Skeletal muscle satellite cell (primary cell): Measurements from ENCODE around the gene HOXB6.
A peak's percentile ranks its signal among the peaks of the same experiment; 100 is the strongest.

Source experiments
- H3K27me3 ChIP-seq: 2 replicates; pipeline ENCODE4 v1.7.0; 2013; ENCODE audit warnings: low read length; ENCODE audit not compliant: control insufficient read depth, insufficient read depth
- H3K36me3 ChIP-seq: 2 replicates; pipeline ENCODE4 v1.7.0; 2013; ENCODE audit warnings: mild to moderate bottlenecking, control low read depth, low read length; ENCODE audit not compliant: insufficient read depth
- H3K4me1 ChIP-seq: 2 replicates; pipeline ENCODE4 v1.7.0; 2013; ENCODE audit warnings: low read length; ENCODE audit not compliant: control insufficient read depth, insufficient read depth
- H3K4me2 ChIP-seq: 2 replicates; pipeline ENCODE4 v1.7.0; 2013; ENCODE audit warnings: mild to moderate bottlenecking, low read length
- H3K4me3 ChIP-seq: 2 replicates; pipeline ENCODE4 v1.7.0; 2013; ENCODE audit warnings: low read length
- H3K9ac ChIP-seq: 2 replicates; pipeline ENCODE4 v1.7.0; 2013; ENCODE audit warnings: mild to moderate bottlenecking, low read depth, low read length, moderate library complexity
- H3K9me3 ChIP-seq: replicated peaks from 2 replicates; pipeline ENCODE4 v1.7.0; 2013; ENCODE audit warnings: mild to moderate bottlenecking, control low read depth, low read length

Gene HOXB6

DNA sequence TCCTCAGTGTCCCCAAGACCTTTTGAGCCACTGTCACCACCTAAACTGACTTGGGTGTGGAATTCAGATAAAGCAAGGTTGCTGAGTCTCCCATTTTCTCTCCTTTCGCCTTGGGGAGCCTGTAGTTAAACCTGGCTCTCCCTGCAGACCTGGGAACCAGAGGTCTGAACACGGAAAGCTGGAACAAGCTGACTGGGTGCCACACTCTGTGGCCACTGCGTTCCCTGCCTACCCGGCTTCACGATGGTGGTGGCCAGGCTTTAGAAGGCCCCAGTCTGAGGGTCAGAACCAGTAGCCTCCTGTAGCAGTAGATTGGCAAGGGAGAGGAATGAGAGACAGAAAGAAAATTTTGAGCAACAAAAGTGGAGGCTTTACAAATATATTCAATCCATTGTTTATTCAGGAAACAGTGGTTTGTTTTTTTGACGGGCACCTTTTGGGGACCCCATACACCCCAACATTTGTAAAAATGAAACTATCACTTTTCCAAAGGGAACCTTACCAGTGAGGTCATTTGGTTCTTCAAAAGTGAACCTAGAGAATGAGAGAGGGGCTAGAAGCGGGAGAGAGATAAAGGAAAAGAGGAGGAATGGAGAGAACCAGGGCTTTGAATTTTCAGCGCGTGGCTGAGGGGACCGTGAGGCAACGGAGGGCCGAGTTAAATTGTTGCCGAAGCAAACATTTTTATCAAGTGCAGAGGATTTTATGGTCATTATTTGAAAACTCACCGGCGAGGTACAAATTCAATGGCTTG is 12.1 kb upstream of the HOXB6 start:
- peaks cover 21% of the 10 kb centered on the region for H3K4me1 ChIP-seq

DNA sequence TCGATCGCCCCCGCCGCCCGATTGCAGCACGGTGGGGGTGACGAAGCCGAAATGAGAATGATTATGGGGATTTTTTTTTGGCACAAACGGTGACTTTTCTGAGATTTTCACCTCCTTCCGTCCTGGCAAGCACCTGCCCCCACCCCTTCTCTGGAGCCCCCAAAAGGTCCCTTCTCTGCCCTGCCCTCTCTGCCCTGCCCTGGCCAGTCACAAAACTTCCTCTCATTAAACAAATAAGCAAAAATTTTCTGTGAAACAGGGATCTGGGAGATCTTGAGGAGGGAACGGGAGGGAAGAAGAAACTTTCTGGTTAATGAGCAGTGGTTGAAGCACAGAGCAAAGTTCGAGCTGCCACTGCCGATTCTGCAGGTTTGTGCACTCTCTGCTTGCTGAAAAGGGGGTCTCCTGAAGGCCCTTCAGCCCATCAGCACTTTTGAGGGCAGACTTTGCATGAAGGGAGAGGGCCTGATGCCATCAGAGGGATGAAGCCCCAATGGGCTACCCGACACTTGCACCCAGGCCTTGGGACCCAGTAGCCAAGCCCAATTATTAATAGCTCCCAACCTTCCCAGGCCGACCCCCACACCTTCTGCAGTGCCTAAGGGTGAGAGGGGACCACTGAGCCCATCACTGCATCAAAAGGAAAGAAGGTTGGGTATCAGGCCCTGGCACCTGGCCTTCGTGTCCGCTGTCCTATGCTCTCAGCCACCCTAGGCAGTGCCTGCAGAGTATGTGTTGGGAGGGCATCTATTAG is 11.4 kb upstream of the HOXB6 start:
- H3K27me3 ChIP-seq: peaks cover 72% of the 10 kb centered on the region
- no peaks in the 10 kb centered on the region for H3K9me3 ChIP-seq
- H3K4me2 ChIP-seq: no peak overlapping the region
- H3K4me3 ChIP-seq: no peak overlapping the region
- H3K4me1 ChIP-seq: peaks cover 28% of the 10 kb centered on the region
- H3K9ac ChIP-seq: no peak overlapping the region
- H3K36me3 ChIP-seq: no peaks in the 10 kb centered on the region

More for the DNA sequence above, 12.1 kb upstream of the HOXB6 start:
- no peak overlapping the region for H3K9ac ChIP-seq
- H3K4me3 ChIP-seq: no peak overlapping the region
- H3K36me3 ChIP-seq: no peaks in the 10 kb centered on the region
- H3K27me3 ChIP-seq: peaks cover 80% of the 10 kb centered on the region
- H3K9me3 ChIP-seq: no peaks in the 10 kb centered on the region
- peak overlapping the region; percentile 34 for H3K4me2 ChIP-seq

DNA sequence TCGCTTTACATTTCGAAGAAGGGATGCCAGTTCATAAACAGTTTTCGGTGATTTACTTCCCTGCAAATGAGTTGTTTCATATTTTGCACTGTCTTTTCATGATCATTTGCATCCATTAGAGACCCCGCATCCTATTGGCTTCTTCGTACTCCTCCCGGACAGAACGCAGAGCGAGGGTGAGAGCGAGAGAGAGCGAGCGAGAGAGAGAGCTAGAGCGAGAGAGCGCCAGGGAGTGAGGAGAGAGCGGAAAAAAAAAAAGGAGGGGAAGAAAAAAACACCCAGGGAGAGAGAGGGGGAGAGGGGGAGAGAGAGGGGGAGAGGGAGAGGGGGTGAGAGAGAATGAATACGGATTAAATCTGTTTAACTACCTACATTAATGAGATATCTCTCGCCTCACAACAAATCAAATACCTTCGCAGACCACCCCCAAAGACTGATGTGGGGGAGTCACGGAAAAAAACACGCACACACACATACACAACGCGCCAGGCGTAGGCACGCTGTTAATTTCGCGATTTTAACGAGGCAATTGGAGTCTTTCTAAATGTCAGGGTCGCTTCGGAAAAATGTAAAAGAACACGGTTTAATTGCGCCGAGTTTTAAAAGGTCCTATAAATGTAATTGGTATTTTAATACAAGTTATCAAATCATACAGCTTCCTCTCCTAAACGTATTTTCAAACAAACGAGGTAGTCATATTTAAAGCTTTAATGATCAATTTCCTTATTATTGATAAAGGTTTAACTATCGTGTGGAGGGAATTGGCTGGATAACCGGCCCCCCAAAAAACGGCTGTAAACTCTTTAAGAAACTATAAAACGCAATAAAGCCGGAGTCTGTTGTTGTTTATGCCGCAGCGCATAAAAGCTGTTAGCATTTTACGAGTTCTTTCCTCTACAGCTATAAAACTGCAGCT is 10.5 kb upstream of the HOXB6 start, which contains the start of gene HOXB8:
TSS of gene HOXB8 (minus strand) at position 246 of the 916 bp plus-strand sequence. CDS start 588 bp downstream, outside the sequence.
- Histone ChIP-seq H3K4me3 (peak within 1 kb of the TSS; percentile 34), H3K4me1 (peaks cover 28% of the 10 kb centered on the region), H3K9ac (no peak within 1 kb of the TSS), H3K9me3 (no peaks in the 10 kb centered on the region), H3K36me3 (no peaks in the 10 kb centered on the region), H3K27me3 (peaks cover 65% of the 10 kb centered on the region), H3K4me2 (peak within 1 kb of the TSS; percentile 56)

DNA sequence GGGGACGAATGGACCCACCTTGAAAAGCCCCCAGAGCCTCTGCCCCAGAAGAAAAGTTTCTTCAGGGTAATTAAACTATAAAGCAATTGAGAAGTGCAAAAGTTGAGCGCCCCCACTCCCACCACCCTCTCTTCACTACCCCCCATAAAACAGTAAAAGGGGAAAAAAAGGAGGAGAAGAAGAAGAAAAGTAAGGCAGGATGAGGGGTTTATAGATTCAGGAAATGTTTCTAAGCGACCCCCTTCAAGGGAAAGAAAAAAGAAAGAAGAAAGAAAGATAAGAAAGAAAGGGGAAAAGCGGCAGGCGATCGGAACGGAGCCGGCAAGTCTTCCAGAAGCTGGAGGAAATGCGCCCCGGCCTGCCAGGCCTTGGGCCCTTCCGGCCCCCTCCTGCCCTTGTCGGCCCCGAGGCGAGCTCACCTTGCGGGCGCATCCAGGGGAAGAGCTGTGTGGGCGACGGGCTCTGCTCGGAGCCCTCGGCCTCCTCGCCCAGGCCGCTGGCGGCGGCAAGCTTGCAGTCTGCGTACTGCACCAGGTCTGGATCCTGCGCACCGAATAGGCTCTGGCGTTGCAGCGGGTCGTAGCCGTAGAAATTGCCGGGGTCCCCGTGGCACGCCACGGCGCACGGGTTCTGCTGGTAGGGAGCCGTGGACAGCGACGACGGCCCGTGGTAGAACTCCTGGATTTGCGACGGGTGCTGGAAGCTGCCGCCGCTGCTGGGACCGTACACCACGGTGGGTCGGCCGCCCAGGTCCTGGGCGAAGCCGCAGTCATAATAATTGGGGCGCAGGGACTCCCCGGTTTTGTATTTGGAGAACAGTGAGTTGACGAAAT is 9.3 kb upstream of the HOXB6 start:
- Histone ChIP-seq H3K4me1 (peaks cover 31% of the 10 kb centered on the region), H3K36me3 (no peaks in the 10 kb centered on the region), H3K9me3 (no peaks in the 10 kb centered on the region), H3K4me3 (peak overlapping the region; percentile 34), H3K4me2 (peak overlapping the region; percentile 56), H3K9ac (no peak overlapping the region), H3K27me3 (peaks cover 52% of the 10 kb centered on the region)

DNA sequence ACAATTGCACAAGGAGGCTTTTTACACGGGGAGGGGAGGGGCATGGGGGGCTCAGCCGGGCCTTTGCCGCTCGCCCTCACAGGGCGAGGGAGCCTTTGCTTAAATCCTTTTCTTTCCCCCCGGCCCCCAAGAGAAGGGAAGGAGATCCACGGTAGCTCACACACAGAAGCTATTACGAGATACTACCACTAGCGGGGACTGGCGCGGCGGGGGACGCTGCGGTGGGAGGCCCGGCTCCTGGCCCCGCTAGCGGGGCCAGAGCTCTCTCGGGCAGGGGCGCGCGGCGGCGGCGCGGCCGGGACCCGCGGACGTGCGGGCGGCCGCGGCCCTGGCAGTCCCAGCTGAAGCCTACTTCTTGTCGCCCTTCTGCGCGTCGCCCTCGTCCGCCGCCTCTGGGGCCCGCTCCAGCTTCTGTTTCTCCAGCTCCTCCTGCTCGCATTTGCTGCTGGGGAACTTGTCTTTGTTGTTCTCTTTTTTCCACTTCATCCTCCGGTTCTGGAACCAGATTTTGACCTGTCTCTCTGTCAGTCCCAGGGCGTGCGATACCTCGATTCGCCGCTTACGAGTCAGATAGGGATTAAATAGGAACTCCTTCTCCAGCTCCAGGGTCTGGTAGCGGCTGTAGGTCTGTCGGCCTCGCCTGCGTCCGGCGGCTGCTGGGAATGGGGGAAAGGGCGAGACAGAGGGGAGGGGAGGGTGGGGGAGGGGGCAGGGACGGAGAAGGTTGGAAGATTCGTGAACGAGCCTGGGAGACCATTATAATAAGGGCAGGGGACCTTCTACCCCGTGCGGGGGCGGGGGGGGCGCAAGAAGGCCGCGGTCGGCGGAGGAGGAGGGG is 8.3 kb upstream of the HOXB6 start:
- peaks cover 27% of the 10 kb centered on the region for H3K4me1 ChIP-seq
- H3K9me3 ChIP-seq: no peaks in the 10 kb centered on the region
- H3K36me3 ChIP-seq: no peaks in the 10 kb centered on the region
- H3K4me2 ChIP-seq: peak overlapping the region; percentile 99
- H3K4me3 ChIP-seq: peak overlapping the region; percentile 71
- H3K27me3 ChIP-seq: peaks cover 44% of the 10 kb centered on the region
- H3K9ac ChIP-seq: peak overlapping the region; percentile 68

DNA sequence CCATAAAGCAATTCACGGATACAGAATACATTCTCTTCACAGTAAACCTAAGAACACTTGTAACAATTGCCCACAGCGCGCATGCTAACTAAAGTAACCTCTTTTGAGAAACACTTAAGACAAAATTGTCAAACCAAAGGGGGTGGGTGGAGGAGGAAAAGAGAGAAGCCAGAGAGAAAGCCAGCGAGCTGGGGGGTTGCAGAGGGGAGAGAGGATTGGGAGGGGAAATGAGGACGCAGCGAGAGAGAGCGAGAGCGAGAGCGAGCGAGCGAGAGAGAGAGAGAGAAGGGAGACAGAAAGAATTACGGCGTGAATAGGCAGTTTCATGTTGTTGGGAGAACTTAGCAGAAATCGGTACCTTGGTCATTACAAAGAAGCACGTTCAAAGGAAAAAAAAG is 7.7 kb upstream of the HOXB6 start:
- peaks cover 26% of the 10 kb centered on the region for H3K4me1 ChIP-seq
- H3K27me3 ChIP-seq: peaks cover 37% of the 10 kb centered on the region
- H3K9me3 ChIP-seq: no peaks in the 10 kb centered on the region
- no peaks in the 10 kb centered on the region for H3K36me3 ChIP-seq
- H3K9ac ChIP-seq: peak overlapping the region; percentile 68
- H3K4me3 ChIP-seq: peak overlapping the region; percentile 71
- peak overlapping the region; percentile 99 for H3K4me2 ChIP-seq

DNA sequence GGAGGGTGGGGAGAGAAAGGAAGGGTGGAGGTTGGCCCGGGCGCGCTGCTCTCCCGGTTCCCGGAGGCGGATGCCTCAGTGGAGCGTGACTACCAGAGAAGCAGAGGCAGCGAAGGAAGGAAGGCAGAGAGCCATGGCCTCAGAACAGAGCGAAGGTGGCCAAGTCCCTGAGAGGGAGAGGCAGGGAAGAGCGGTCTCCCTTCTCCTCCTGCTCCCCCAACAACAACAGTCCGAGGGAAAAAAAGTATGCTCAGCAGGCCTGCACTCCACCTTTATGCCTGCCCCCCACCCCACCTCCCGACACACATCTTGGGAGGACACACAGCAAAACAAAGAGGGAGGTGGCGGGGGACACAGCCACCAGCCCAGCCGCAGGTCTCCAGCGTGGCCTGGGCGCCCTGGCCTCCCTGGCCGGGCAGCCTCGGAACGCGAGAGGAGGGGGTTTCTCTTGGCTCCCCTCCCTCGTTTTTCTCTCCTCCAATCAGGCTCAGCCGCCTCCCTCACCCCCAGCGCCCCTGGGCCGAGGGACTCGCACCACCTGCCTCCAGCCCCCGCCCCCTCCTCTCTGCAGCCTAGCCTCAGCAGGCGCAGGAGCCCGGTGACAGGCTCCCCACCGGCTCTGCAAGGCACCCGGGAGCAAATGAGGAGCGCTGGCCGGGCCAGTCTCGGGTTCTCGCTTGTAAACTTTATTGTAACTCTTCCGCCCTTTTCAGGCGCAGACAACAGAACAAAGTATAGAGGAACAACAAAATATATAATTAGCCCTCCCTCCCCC is 7.1 kb upstream of the HOXB6 start:
- H3K9me3 ChIP-seq: no peaks in the 10 kb centered on the region
- peaks cover 25% of the 10 kb centered on the region for H3K4me1 ChIP-seq
- H3K9ac ChIP-seq: peak overlapping the region; percentile 98
- H3K4me3 ChIP-seq: peak overlapping the region; percentile 95
- H3K36me3 ChIP-seq: no peaks in the 10 kb centered on the region
- H3K27me3 ChIP-seq: peaks cover 31% of the 10 kb centered on the region
- H3K4me2 ChIP-seq: peak overlapping the region; percentile 99

DNA sequence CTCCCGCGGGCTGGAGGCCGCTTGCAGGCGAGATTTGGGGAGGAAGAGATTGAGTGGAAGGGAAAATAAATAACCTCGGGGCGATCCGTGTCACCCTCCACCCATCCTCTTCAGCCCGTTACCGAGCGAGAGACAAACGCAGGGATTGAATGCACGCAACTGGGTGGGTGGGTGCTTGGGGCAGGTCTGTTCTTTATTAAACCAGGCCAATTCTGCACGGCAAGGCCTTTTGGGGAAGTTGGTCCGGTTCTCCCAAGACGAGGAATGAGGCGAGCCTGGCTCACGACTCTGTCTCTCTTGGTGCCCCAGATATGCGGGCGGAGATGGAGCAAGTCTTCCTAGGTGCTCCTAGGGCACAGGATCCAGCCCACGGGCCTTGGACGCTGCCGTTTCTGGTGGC is 6.4 kb upstream of the HOXB6 start:
- Histone ChIP-seq H3K9ac (peak overlapping the region; percentile 98), H3K9me3 (no peaks in the 10 kb centered on the region), H3K36me3 (no peaks in the 10 kb centered on the region), H3K27me3 (peaks cover 25% of the 10 kb centered on the region), H3K4me2 (peak overlapping the region; percentile 99), H3K4me3 (peak overlapping the region; percentile 95), H3K4me1 (peaks cover 25% of the 10 kb centered on the region)

DNA sequence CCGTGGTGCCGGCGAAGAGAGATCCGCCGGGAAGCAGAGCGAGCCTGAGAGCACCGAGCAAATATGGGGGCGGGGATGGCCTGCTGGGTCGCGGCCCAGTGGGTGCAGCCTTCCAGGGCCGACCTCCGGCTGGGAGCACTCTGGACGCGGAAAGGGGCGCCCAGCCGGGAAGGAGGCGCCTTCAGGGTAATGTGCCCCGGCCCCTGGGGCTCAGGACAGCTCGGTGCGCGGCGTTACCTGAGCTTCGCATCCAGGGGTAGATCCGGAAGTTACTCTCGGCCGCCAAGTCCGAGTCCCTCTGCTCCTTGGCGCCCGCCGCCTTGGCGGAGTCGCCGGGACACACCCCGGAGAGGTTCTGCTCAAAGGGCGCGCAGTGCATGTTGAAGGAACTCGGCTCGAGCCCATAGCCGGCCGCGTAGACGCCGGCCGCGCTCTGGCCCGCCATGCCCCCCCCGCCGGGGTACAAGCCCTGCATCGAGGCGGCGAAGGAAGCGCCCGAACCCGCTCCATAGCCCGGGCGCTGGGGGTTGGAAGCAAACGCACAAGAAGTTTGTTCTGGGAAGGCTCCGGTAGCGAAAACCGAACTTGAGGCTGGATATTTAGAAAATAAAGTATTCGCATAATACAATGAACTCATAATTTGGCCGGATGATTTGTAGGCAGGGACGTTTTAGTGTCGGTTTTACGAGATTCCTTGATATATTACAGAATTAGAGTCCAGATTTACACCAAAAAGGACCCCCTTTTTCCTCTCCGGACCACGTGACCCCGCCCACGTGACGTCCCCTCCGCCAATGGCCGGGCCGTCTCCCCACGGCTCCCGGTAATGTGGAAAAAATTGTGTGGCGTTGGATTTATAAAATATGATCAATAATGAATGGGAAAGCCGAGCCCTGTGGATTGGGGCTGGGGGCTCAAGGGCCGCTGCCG is 5.8 kb upstream of the HOXB6 start, which contains the start of gene HOXB7:
TSS of gene HOXB7 (minus strand) at position 736 of the 930 bp plus-strand sequence. CDS start at position 637, 99 bp downstream.
- peak within 1 kb of the TSS; percentile 95 for H3K4me3 ChIP-seq
- H3K4me1 ChIP-seq: peaks cover 25% of the 10 kb centered on the region
- no peaks in the 10 kb centered on the region for H3K9me3 ChIP-seq

More for the DNA sequence above, 5.8 kb upstream of the HOXB6 start, which contains the start of gene HOXB7:
- Histone ChIP-seq H3K9ac (peak within 1 kb of the TSS; percentile 98), H3K4me2 (peak within 1 kb of the TSS; percentile 99), H3K27me3 (peaks cover 18% of the 10 kb centered on the region), H3K36me3 (no peaks in the 10 kb centered on the region)
